GM21526 (cell line): Measurements from ENCODE around the gene DBT.
"Not testable (repeated sequence)": the region's sequence is repeated elsewhere in the genome, so short reads cannot be mapped to it uniquely, and the experiment has no call there.

ENCODE experiments used
- ATAC-seq: cut with Tn5 transposase; IDR thresholded peaks from one replicate; pipeline ENCODE4 v1.9.1; 2021; ENCODE audit warnings: moderate library complexity; ENCODE audit not compliant: unreplicated experiment, low FRiP score

The DBT gene

DNA sequence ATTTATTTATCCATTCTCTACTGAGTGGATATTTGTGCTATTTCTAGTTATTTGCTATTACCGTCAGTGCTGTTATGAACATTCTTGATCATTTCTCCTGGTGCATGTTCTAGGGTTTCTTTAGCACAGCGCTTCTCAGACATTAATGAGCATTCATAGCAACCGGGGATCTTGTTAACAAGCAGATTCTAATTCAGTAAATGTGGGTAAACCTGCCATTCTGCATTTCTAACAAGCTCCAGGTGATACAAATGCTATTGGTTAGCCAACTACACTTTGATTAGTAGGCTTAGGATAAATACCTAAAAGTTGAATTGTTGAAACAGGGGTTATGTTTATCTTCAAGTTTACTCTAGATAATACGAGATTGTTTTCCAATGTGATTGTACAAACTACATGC lies 3.3 kb upstream of the DBT start:
- no peak for ATAC-seq

DNA sequence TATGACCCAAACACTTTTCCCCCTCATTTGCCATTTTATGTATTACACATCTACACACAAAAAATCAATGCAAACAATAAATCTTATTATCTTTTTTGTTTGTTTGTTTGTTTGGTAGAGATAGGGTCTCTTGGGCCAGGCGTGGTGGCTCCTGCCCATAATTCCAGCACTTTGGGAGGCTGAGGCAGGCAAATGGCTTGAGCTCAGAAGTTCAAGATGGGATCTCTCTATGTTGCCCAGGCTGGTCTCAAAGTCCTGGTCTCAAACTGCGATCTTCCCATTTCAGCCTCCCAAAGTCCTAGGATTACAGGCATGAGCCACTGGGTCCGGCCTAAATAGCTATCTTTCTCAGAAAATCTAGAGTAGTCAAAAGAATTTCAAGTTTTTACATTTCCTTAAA lies 1.2 kb upstream of the DBT start:
- ATAC-seq, result no peak

DNA sequence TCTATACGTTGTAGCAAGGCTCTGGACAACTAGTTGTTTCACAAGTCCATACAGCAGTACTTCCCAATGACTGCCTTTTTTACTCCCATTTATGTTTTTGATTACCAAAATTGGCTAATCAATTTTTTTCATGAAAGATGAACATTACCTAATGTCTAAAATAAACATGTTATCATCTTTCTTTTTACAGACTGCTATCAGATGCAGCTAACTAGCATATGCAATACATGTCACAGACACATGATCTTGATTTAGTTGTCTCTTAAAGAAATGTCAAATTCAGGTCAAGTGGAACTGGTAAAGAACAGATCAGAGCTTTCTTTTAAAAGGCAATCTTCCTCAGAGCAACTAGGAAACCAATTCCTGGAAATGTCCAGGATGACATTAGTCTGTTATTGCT lies 630 bp upstream of the DBT start:
- ATAC-seq, result no peak

DNA sequence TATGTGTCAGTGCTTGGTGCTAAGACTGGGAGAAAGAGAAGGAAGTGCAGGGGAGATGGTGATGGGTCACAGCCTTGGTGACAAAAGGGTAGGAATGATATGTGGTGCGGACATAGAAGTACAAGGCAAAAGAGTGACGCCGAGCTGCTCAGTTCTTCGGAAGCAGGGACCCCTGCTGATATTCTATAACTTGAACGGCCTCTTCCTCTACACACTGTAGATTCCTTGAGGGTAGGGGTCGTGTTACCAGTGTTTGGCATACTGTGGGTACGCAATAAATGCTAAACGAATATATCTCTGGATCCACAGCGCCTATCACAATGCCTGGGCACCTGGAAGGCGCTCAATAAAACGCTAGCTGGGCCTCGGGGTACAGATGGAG lies 488 bp downstream of the DBT start:
- ATAC-seq, result peak; percentile 3

DNA sequence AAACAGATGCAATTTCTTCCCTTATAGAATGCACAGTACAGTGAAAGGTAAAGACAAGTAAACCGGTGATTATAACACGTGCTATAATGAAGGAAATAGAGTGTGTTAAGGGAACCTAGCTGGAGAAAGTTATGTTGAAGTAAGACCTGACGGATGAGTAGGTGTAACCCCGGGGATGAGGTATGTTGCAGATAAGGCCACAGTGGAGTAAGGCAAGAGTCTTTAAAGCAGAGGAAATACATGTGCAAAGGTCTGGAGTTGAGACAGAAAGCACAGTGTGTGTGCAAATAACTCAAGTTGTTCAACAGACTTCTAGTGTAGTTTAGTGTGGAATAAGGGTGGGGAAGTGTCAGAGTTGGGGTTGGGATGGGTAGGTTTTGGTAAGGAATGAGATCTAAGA lies 2.9 kb downstream of the DBT start:
- ATAC-seq, result no peak

DNA sequence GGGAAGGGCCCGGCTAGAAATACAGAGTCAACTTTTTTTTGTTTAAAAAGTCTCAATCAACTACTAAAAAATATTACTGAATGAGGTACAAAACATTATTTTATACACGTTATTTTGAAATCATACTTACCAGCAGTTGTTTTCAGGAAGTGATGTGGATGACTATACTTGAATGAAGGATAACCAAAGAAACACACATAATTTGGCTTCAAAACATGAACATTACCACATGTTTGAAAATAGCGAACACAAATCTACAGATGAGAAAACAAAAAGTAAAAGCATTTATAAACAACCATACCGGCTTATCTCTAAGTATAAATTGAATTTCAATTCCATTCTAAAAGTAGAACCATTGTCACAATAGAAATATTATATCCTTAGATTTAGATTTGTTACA lies 9.0 kb downstream of the DBT start:
- ATAC-seq, result no peak

DNA sequence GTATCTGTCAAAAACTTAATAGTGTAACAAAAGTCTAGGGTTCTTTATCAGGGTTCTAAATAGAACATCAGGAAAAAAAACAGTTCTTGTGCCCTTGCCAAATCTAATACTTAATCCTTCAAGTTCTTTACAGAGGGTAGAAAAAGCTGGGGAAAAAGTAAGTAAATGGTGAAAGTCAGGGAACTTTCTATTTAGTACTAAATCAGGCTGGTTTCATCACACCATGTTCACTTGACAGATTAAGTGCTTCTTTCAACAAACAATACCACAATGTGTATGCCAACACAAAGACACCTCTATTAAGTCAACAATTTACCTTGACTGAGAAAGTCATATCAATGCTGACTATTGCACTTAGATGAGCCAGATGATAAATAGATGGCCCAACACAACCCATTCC lies 9.7 kb downstream of the DBT start:
- no peak for ATAC-seq

DNA sequence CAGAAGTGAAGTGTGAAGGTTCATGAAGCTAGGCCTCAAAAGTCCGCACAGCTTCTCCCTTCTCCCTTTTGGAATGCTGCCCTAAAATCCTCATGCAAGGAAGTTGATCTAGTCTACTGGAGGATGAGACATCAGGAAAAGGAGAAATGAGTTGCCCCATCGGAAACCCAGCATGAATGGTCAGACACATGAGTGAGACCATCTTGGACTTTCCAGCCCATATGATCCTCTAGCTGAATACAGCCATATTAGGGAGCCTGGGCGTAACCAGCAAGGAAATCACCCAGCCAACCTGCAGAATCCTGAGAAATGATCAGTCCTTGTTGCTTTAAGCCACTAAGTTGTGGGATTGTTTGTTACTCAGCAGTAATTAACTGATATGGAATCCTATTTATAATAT lies 12.5 kb downstream of the DBT start:
- no peak for ATAC-seq

DNA sequence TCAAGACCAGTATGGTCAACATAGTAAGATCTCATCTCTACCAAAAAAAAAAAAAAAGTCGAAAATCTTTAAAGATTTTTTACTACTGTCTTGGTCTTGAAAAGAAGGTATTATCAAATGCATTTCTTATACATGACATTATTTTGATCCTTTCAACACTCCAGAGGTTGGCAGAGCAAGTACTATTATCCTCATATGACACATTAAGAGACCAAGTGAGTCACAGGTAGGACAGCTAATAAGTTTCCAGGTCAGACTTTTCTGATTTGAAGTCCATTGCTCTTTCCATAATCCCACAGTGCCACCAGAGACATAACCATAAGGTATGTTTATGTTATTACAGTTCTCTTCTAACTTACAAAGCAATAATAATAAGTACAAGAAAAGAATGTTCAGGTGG lies 15.2 kb downstream of the DBT start:
- no peak for ATAC-seq

DNA sequence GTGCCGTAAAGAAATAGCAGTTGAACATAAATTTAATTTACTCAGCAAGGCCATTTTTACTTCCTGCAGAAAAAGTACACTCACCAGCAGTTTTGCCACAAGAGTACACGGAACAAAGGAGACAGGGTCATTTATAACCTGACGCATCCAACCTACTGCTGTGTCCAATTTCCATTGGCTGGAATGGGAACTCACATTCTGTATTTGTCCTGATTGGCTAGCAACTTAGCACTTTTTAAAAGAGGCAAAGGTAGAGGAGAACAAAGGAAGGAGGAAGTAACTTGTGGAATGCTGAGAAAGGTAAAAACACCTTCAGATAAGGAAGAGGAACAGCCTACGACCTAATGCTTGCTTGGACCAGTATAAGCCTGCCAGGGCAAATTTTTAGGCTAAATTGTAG lies 16.1 kb downstream of the DBT start:
- ATAC-seq, result not testable (repeated sequence)

DNA sequence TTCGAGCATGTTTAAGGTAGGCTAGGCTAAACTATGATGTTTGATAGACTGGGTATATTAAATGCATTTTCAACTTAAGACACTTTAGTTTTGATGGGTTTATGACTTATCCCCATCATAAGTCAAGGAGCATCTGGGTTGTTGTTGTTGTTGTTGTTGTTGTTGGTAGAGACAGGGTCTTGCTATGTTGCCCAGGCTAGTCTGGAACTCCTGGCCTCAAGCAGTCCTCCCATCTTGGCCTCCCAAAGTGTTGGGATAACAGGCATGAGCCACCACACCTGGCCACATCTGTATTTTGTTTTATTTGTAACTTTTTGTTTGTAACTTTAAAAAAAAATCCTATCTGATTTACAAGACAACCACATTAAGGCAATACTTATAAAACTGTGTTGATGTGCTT lies 17.5 kb downstream of the DBT start:
- no peak for ATAC-seq

DNA sequence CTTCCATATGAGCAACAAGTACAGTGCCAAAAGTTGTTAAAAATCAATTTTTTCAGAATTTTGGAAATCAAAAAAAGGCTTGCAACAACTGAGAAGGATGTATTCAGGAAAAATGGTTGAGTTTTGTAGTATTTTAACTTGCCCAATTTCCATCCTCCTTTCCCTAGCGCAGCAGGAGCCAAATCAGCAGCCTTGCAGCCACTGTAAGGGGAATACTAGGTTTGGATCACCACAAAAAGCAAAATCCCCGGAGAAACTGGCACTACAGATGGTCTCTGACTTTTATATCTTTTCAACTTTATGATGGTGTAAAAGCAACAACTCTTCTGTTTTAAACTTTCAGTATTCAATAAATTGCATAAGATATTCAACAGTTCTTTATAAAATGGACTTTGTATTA lies 17.9 kb downstream of the DBT start:
- no peak for ATAC-seq

DNA sequence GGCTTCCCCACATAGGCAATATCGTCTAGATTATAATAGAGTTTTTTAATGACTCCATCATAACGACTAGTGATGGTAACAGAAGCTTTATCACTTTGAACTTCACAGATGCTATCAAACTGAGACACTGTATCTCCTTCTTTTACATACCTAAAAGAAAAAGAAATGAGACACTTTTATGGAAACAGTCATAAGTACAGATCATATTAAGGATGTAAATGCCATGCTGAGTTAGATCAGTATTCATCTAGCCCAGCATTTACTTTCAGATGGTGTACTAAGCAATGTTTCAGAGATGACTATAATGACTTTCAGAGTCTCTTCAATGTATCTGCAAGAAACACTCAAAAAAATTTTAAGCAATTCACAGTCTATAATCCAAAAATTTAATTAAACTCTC lies 18.9 kb downstream of the DBT start:
- no peak for ATAC-seq

DNA sequence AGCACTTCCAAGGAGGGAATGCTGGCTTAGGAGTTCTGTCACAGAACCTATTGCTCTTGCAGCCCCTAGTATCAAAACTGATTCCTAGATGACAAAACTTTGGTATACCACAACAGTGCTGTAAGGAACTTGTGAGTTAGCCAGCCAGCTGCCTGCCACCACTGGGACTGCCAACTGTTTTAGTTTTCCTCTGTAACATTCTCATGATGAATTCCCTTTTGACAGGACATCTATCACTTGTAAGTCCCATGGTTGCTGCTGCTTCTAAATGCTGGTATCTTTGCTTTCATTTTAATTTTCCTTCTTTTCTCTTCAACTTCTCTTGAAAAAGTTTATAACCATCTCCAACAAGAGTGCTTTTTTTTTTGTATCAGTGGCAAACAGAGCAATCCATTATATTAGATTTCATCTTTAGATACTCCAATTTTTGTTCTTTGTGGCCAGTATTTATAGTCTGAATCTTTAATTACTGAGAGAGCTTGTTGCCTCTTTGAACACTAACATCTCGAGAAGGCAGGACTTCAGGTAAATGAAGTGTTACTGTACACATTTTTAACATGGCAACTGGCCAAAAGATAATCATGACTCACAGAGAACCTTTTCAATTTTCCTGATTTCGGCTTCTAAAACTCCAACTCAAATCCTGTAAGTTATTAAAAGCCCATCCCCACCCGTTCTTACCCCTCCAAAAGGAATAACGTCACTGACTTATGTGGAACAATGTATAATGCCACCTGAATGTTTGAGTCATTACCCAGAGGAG lies 19.8 kb downstream of the DBT start:
- no peak for ATAC-seq

DNA sequence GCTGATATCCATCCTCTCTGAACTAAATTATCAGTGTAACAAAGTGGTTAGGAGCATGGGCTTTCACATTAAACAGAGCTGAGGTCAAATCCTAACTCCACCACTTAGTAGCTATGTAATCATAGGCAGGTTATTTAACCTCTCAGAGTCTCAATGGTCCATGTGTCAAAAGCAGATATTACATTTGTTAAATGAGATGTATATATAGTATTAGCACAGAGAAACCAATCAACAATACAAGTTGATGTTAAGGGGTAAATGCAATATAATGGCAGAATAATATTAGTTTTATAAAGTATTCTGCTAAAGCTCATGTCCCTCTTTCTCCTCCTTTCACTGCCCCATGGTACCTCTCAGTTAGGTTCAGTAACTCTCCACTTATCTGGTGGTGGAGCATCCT lies 27.2 kb downstream of the DBT start:
- ATAC-seq, result no peak

DNA sequence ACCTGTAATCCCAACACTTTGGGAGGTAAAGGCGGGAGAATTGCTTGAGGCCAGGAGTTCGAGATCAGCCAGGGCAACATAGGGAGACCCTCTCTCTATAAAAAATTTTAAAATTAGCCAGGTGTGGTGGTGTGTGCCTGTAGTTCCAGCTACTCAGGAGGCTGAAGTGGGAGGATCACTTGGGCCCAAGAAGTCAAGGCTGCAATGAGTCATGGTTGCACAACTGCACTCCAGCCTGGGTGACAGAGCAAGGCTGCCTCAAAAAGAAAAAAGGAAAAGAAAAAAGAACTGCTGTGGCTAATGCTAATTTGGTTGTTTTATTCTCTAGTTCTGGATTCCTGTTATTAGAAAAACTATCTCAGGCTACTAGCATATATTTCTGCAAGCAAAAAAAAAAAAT lies 29.8 kb downstream of the DBT start:
- no peak for ATAC-seq

DNA sequence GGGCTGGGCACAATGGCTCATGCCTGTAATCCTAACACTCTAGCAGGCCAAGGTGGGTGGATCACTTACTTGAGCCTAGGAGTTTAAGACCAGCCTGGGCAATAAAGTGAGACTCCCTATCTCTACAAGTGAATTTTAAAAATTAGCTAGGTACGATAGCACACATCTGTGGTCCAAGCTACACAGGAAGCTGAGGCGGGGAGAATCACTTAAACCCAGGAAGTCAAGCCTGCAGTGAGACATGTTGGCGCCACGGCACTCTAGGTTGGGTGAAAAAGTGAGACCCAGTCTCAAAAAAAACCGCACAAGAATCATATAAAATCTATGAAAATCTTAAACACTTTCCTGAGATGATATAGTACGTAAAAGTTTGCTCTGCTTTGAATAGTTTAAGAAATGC lies 30.2 kb downstream of the DBT start:
- ATAC-seq, result no peak

DNA sequence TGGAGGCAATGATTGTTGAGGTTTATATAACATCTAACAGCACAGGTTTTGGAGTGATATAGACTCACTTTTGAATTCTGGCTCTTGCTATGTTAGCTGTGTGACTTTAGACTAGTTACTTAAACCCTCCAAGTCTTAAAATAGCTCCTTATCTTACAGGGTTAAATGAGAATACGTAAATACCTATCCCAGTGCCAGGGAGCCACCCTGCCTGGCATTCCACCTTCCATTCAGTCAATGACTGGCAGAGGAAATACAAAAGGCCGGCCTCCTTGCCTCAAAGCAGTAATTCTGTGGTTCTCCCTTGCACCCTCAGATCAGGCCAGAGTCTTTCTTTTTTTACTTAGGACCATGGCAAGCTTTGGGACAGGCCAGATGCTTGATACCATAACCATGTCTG lies 31.8 kb downstream of the DBT start:
- no peak for ATAC-seq

DNA sequence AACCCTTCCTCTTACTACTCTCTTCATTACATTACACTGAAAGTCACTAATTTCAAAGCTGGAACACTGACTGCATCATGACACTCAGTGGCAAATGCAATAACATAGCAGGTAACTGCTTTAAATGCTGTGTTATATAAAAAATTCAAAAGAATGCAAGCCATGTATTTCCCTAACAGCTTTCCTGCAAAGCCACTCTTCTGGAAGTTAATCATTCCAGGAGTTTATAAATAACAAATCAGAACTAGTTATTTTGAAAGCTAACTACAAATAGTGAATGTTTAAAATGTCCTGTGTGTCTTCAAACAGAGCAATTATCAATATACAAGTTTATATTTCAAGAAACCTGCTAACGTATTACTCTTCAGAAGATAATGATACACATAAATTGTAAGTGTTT lies 34.5 kb downstream of the DBT start:
- no peak for ATAC-seq

DNA sequence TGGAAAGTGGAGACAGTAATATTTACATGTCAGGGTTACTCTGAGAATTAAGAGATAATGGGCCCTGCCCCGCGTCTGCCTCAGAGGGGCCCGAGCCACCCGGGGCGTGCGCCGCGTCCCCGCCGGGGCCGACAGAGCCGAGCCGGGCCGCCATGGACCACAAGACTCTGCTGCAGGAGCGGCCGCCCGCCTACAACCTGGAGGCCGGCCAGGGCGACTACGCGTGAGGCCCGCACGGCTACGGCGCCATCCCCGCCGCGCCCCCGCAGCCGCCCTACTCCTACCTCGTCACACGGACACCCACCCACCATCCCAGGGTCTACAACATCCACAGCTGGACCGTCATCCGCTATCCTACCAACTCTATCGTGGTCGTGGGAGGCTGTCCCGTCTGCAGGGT lies 36.5 kb downstream of the DBT start:
- no peak for ATAC-seq

DNA sequence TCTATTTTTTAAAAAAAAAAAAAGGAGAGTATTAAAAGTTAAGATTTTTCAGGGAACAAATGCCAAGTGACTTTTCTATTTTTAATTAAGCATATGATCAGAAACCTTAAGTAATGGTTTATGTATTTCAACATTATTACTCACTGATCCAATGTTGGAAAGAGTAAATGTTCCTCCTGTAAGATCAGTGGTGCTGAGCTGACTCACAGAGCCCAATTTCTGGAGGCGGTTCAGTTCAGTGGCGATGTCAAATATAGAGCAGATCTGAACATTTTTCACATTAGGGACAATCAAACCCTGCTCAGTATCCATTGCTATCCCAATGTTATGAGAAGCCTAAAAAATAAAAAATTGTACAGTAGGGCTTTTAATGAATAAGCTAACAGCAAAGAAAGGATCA lies 43.3 kb downstream of the DBT start:
- ATAC-seq, result no peak

DNA sequence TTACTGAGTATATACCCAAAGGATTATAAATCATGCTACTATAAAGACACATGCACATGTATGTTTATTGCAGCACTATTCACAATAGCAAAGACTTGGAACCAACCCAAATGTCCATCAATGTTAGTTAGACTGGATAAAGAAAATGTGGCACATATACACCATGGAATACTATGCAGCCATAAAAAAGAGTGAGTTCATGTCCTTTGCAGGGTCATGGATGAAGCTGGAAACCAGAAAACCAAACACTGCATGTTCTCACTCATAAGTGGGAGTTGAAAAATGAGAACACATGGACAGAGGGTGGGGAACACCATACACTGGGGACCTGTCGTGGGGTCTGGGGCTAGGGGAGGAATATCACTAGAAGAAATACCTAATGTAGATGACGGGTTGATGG lies 44.0 kb downstream of the DBT start:
- not testable (repeated sequence) for ATAC-seq

DNA sequence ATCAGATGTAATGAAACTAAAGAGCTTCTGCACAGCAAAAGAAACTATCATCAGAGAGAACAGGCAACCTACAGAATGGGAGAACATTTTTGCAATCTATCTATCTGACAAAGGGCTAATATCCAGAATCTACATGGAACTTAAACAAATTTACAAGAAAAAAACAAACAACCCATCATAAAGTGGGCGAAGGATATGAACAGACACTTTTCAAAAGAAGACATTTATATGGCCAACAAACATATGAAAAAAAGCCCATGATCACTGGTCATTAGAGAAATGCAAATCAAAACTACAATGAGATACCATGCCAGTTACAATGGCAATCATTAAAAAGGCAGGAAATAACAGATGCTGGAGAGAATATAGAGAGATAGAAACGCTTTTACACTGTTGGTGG lies 44.5 kb downstream of the DBT start:
- ATAC-seq, result not testable (repeated sequence)
